ENCODE results near the gene PARD3.

GRCh38 chr10:34538281-34538829 lies 276.7 kb downstream of the PARD3 start:
- TF ChIP-seq CTCF (IDR thresholded peaks at IDR 0.05) (no peak), POLR2A (IDR thresholded peaks at IDR 0.05) (no peak), POLR2AphosphoS5 (IDR thresholded peaks at IDR 0.05) (no peak), EP300 (IDR thresholded peaks at IDR 0.05; ENCODE audit: low read depth) (no peak)
